HG02642 (cell line): Measurements from ENCODE around the gene DBH.

Experiments
- ATAC-seq: cut with Tn5 transposase; IDR thresholded peaks from one replicate; pipeline ENCODE4 v1.9.1; 2021; ENCODE audit warnings: mild to moderate bottlenecking; ENCODE audit not compliant: unreplicated experiment, poor library complexity

DBH gene

GRCh38 chr9:133680250-133680975, 44.2 kb downstream of the DBH start:
- ATAC-seq: no peak

- no peak for ATAC-seq
Measured at GRCh38 chr9:133680976-133681657, 45.0 kb downstream of the DBH start.

GRCh38 chr9:133681658-133682306, 45.6 kb downstream of the DBH start:
- no peak for ATAC-seq

GRCh38 chr9:133682818-133683585, 46.8 kb downstream of the DBH start:
- ATAC-seq: no peak

- ATAC-seq: no peak
Measured at GRCh38 chr9:133683586-133684120, 47.5 kb downstream of the DBH start.

GRCh38 chr9:133684121-133684935, 48.2 kb downstream of the DBH start:
- no peak for ATAC-seq

GRCh38 chr9:133684936-133685361, 48.8 kb downstream of the DBH start:
- no peak for ATAC-seq

GRCh38 chr9:133685653-133686609, 49.8 kb downstream of the DBH start:
- ATAC-seq: no peak

- ATAC-seq: no peak
Measured at GRCh38 chr9:133686642-133687575, 50.7 kb downstream of the DBH start.

GRCh38 chr9:133687856-133688761, 51.9 kb downstream of the DBH start:
- ATAC-seq: no peak

- ATAC-seq: no peak
Measured at GRCh38 chr9:133689151-133689763, 53.1 kb downstream of the DBH start.

- no peak for ATAC-seq
Measured at GRCh38 chr9:133690081-133690561, 54.0 kb downstream of the DBH start.

GRCh38 chr9:133691191-133691590, 55.0 kb downstream of the DBH start:
- ATAC-seq: no peak

- ATAC-seq: no peak
Measured at GRCh38 chr9:133691626-133692363, 55.6 kb downstream of the DBH start.

GRCh38 chr9:133692364-133692985, 56.3 kb downstream of the DBH start:
- ATAC-seq: no peak
